Ammon's horn (tissue), 1 donor: ENCODE results near the gene RPL9.
A peak's percentile ranks its signal among the peaks of the same experiment; 100 is the strongest.
"Not testable (repeated sequence)": the region's sequence is repeated elsewhere in the genome, so short reads cannot be mapped to it uniquely, and the experiment has no call there.

Experiments used
- DNase-seq: peaks from one replicate; pipeline ENCODE4 v3.0.0-alpha.2; 2016; ENCODE audit warnings: low spot score

RPL9 gene

DNA sequence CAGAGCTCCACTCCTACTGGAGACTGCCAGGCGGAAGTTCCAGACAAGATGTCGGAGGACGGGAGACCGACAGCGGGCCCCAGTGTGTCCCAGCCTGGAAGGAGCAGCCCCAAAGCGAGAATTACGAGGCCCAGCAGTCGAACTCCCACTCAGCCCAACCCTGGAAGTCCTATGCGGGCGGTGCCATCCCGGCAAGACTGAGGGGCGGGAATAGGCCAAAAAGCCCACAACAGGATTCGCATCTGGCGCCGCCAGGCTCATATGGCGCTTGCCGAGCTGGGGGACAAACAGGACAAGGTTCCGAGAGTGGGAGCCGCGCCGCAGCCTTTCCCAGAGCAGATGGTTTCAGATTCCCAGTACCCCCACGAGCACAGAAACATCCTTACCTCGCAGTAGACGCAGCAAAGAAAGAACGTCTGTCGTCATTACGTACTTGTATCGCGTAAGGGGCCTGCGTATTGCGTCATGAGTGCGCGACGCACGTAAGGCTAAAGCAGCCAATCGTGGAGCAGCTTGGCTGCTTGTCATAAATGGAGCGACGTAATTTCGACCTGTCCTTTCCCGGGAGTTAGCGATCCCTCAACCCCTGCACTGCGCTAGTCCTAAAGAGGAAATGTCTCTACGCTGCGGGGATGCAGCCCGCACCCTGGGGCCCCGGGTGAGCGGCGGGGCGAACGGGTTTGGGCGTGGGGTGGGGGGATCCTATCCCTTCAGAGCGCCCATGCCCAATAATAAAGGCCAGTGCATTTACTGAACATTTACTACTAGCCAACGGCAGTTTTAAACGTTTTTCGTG, at the start of gene RPL9, which contains the start of gene LIAS:
Gene RPL9 (minus strand): TSS at position 418 of the 796 bp plus-strand sequence. CDS start 483 bp downstream, outside the sequence.
Gene LIAS (plus strand): TSS at position 552 of the 796 bp plus-strand sequence. CDS start 62 bp downstream, at position 614.
- peak; percentile 98 for DNase-seq

- DNase-seq: no peak
Observed at GRCh38 chr4:39505581-39505980, 46.9 kb upstream of the RPL9 start.

DNA sequence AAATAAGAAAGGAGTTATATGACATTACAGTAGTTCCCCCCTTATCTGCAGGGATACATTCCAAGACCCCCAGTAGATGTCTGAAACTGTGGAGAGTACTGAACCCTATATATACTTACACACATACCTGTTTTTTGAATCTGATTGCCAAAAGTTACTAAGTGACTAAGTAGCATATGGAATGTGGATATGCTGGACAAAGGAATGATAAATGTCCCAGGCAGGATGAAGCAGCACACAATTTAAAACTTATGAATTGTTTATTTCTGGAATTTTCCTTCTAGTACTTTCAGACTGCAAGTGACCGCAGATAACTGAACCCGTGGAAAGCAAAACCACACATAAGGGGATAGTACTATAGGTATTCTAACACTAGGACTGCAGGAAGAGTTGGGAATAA, 45.8 kb upstream of the RPL9 start:
- no peak for DNase-seq

DNA sequence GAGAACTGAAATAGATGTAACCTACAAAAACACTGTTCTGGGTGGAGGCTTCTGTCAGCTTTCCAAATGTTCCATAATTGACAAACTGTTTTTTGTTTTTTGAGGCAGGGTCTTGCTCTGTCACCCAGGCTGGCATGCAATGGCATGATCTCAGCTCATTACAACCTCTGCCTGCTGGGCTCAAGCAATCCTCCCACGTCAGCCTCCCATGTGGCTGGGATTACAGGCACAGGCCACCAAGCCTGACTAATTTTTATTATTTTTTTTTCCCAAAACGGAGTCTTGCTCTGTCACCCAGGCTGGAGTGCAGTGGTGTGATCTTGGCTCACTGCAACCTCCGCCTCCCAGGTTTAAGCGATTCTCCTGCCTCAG, 43.9 kb upstream of the RPL9 start:
- DNase-seq: not testable (repeated sequence)

- DNase-seq: no peak
Observed at GRCh38 chr4:39502019-39502663, 43.4 kb upstream of the RPL9 start.

DNA sequence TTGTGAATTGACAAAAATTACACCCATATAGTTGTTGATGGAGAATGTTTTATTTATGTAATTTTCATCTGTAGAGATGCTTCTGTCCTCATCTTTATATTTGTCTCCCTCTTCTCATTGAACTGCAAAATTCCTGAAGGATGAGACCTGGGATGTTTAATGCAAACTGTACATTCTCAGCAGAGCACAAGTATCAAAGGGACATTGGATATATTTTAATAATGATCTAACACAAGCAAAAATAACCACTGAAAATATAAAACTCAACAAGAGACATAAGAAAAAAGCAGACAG, 40.0 kb upstream of the RPL9 start:
- no peak for DNase-seq

GRCh38 chr4:39497909-39498726, 39.4 kb upstream of the RPL9 start:
- DNase-seq: no peak

- DNase-seq: no peak
Observed at GRCh38 chr4:39495446-39496213, 36.9 kb upstream of the RPL9 start.

DNA sequence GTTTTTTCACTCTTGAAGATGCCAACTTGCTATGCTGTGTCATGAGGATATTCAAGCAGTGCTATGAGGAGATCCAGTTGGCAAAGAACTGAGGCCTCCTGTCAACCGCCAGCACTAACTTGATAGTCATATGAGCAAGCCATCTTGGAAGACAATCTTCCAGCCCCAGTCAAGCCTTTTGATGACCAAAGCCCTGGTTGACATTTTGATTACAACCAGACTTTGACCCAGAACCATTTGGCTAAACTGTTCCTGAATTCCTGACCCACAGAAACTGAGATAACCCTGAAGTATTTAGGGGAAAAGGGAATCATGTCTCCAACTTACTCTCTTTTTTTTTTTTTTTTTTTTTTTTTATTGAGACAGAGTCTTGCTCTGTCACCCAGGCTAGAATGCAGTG, 35.6 kb upstream of the RPL9 start:
- DNase-seq: no peak

DNA sequence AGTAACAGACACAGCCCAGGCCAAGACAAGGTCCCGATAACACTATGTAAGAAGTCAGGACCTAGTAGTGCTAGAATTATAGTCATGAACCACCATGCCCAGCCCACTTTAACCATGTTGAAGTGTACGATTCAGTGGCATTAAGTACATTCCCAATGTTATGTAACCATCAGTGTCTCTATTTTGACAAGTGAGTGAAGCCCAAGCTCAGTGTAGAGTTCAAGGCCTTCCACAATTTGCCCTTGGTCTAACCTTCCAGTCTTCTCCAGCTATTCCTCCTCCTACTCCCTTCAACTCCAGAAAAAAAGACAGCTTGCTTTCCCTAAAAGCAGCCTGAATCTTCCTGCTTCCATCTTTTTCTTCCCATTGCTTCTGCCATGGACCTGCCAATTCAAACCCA, 31.6 kb upstream of the RPL9 start:
- no peak for DNase-seq

GRCh38 chr4:39486221-39486804, 27.6 kb upstream of the RPL9 start:
- DNase-seq: no peak

GRCh38 chr4:39484582-39485272, 26.0 kb upstream of the RPL9 start:
- no peak for DNase-seq

DNA sequence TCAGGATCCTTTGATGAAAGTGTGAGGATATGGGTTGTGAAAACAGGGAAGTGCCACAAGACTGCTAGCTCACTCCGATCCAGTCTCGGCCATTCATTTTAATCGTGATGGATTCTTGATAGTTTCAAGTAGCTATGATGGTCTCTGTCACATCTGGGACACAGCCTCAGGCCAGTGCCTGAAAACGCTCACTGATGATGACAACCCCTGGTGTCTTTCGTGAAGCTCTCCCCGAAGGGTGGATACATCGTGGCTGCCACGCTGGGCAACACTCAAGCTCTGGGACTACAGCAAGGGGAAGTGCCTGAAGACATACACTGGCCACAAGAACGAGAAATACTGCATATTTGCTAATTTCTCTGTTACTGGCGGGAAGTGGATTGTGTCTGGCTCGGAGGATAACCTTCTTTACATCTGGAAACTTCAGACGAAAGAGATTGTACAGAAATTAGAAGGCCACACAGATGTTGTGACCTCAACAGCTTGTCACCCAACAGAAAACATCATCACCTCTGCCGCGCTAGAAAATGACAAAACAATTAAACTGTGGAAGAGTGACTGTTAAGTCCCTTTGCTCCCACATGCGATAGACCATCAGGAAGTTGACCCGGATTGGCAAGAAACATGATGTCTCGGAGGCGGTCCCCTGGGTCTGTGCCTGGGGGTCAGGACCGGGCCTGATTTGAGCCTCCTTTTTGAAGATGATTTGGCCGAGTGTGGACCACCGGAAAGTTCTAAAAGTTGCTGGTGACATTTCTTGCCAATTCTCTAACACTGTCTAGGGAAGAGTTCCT, 22.4 kb upstream of the RPL9 start:
- DNase-seq: no peak

GRCh38 chr4:39480251-39480650, 21.5 kb upstream of the RPL9 start:
- no peak for DNase-seq

DNA sequence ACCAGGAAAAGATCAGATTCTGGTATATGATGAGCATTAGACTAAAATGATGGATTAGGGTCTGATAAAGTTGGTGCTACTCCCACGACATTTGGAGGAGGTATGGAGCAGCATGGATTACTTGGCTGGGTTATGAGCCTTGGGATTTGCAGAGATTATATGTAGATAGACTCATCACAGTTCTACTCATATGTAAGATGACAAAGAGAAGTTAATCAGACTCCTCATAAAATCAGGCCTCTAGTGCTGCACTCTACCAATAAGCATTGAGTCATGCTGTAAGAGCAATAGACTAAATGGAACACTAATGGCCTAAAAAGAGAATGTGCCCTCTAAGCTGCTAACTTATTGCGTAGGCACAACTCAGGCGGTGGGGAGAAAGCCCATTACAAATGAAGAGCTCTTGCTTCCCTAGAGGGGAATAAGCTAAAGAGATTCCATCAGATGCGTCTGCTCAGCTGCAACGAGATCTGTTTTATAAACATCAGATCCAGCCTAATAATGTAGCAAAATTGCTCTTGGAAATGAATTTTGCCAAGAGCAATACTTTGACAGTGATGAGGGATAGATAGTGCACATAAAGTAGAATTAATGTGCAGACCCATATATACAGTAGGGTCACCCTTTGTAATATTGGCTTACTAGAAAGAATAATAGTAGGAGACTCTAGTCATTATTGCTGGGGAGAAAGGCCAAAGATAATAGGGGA, 17.6 kb upstream of the RPL9 start:
- no peak for DNase-seq

GRCh38 chr4:39472396-39472795, 13.7 kb upstream of the RPL9 start:
- no peak for DNase-seq

GRCh38 chr4:39470402-39470801, 11.7 kb upstream of the RPL9 start:
- DNase-seq: no peak

DNA sequence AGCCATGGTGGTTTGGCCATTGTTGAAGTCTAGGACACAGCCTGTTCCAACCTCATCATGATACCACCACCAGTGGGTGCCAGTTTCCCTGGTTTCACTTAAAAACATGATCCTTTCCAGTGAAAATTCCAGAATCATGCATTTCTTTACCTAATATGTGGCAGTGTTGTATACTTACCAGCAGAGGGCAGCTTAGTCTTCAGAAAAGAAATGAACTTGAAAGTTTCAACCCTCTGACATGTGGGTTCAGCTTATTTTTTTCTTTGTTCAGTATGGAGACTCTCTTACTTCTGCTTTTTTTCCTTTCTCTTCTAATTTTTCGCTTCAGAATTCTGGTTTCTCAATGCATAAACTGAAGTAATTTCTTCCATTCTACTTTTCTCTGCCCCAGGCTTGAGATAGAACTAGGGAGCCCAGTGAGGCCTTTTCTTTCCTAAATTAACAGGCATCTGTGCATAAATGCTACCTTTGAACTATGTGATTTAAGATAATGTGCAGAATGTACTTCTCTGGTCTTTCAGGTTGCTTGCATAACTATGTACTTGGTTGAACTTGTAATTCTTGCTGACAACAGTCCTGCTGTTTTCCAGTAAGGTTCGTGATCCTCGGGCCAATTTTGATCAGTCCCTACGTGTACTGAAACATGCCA, 10.8 kb upstream of the RPL9 start:
- peak; percentile 79 for DNase-seq

GRCh38 chr4:39467464-39467863, 8.7 kb upstream of the RPL9 start:
- no peak for DNase-seq
